Mucosa of stomach (tissue), 1 donor: ENCODE results near the gene NBEAL1.
"Not testable (repeated sequence)": the region's sequence is repeated elsewhere in the genome, so short reads cannot be mapped to it uniquely, and the experiment has no call there.

Experiments
- H3K27me3 ChIP-seq: one replicate; pipeline ENCODE4 v1.7.0; 2013; ENCODE audit warnings: mild to moderate bottlenecking, low read length; ENCODE audit not compliant: control insufficient read depth, insufficient read depth
- H3K36me3 ChIP-seq: one replicate; pipeline ENCODE4 v1.7.0; 2013; ENCODE audit warnings: low read length; ENCODE audit not compliant: control insufficient read depth, insufficient read depth
- H3K4me1 ChIP-seq: one replicate; pipeline ENCODE4 v1.7.0; 2013; ENCODE audit warnings: mild to moderate bottlenecking, low read length; ENCODE audit not compliant: control insufficient read depth, insufficient read depth
- H3K4me3 ChIP-seq: one replicate; pipeline ENCODE4 v1.7.0; 2013; ENCODE audit warnings: low read length
- H3K9ac ChIP-seq: one replicate; pipeline ENCODE4 v1.7.0; 2013; ENCODE audit warnings: mild to moderate bottlenecking, low read length, moderate library complexity
- H3K9me3 ChIP-seq: one replicate; pipeline ENCODE4 v1.7.0; 2013; ENCODE audit warnings: mild to moderate bottlenecking, low read length, moderate library complexity; ENCODE audit not compliant: control insufficient read depth
- donor health status: Pancreatic carcinoma.

NBEAL1 gene

GRCh38 chr2:203018181-203018580 is 3.5 kb downstream of the NBEAL1 start:
- Histone ChIP-seq H3K4me1 (peaks cover 16% of the 10 kb centered on the region), H3K27me3 (no peaks in the 10 kb centered on the region), H3K4me3 (no peak overlapping the region), H3K9me3 (no peaks in the 10 kb centered on the region), H3K9ac (peak overlapping the region; percentile 31), H3K36me3 (no peaks in the 10 kb centered on the region)

GRCh38 chr2:203019142-203019541 is 4.5 kb downstream of the NBEAL1 start:
- Histone ChIP-seq H3K4me1 (peaks cover 16% of the 10 kb centered on the region), H3K36me3 (no peaks in the 10 kb centered on the region), H3K4me3 (no peak overlapping the region), H3K27me3 (no peaks in the 10 kb centered on the region), H3K9ac (peak overlapping the region; percentile 24), H3K9me3 (no peaks in the 10 kb centered on the region)

GRCh38 chr2:203021991-203022390 is 7.3 kb downstream of the NBEAL1 start:
- H3K27me3 ChIP-seq: no peaks in the 10 kb centered on the region
- peaks cover 16% of the 10 kb centered on the region for H3K4me1 ChIP-seq
- H3K4me3 ChIP-seq: no peak overlapping the region
- no peak overlapping the region for H3K9ac ChIP-seq
- no peaks in the 10 kb centered on the region for H3K36me3 ChIP-seq
- H3K9me3 ChIP-seq: no peaks in the 10 kb centered on the region

- H3K9me3 ChIP-seq: no peaks in the 10 kb centered on the region
- no peak overlapping the region for H3K9ac ChIP-seq
- no peak overlapping the region for H3K4me3 ChIP-seq
- H3K27me3 ChIP-seq: no peaks in the 10 kb centered on the region
- no peaks in the 10 kb centered on the region for H3K36me3 ChIP-seq
- peaks cover 16% of the 10 kb centered on the region for H3K4me1 ChIP-seq
These were observed 8.1 kb downstream of the NBEAL1 start for GRCh38 chr2:203022751-203023150.

GRCh38 chr2:203025592-203025991 is 10.9 kb downstream of the NBEAL1 start:
- H3K9me3 ChIP-seq: no peaks in the 10 kb centered on the region

GRCh38 chr2:203030545-203030944 is 15.9 kb downstream of the NBEAL1 start:
- Histone ChIP-seq H3K9me3 (no peaks in the 10 kb centered on the region), H3K27me3 (no peaks in the 10 kb centered on the region), H3K4me1 (no peaks in the 10 kb centered on the region), H3K36me3 (no peaks in the 10 kb centered on the region), H3K9ac (no peak overlapping the region), H3K4me3 (no peak overlapping the region)

More at GRCh38 chr2:203025592-203025991, 10.9 kb downstream of the NBEAL1 start:
- Histone ChIP-seq H3K9ac (no peak overlapping the region), H3K4me3 (no peak overlapping the region), H3K4me1 (peaks cover 7% of the 10 kb centered on the region), H3K27me3 (no peaks in the 10 kb centered on the region), H3K36me3 (no peaks in the 10 kb centered on the region)

- Histone ChIP-seq H3K9me3 (no peaks in the 10 kb centered on the region), H3K27me3 (no peaks in the 10 kb centered on the region), H3K4me3 (no peak overlapping the region), H3K4me1 (no peaks in the 10 kb centered on the region), H3K36me3 (no peaks in the 10 kb centered on the region), H3K9ac (no peak overlapping the region)
These were observed 16.3 kb downstream of the NBEAL1 start for GRCh38 chr2:203030991-203031390.

GRCh38 chr2:203033395-203033794 is 18.7 kb downstream of the NBEAL1 start:
- Histone ChIP-seq H3K4me3 (no peak overlapping the region), H3K9me3 (no peaks in the 10 kb centered on the region), H3K9ac (no peak overlapping the region), H3K36me3 (no peaks in the 10 kb centered on the region), H3K4me1 (no peaks in the 10 kb centered on the region), H3K27me3 (no peaks in the 10 kb centered on the region)

GRCh38 chr2:203035879-203036470 is 21.3 kb downstream of the NBEAL1 start:
- no peaks in the 10 kb centered on the region for H3K9me3 ChIP-seq
- no peaks in the 10 kb centered on the region for H3K36me3 ChIP-seq
- H3K9ac ChIP-seq: no peak overlapping the region
- H3K4me3 ChIP-seq: no peak overlapping the region
- H3K27me3 ChIP-seq: no peaks in the 10 kb centered on the region
- no peaks in the 10 kb centered on the region for H3K4me1 ChIP-seq

- Histone ChIP-seq H3K27me3 (no peaks in the 10 kb centered on the region), H3K9me3 (no peaks in the 10 kb centered on the region), H3K4me1 (no peaks in the 10 kb centered on the region), H3K4me3 (no peak overlapping the region), H3K9ac (no peak overlapping the region), H3K36me3 (no peaks in the 10 kb centered on the region)
These were observed 22.4 kb downstream of the NBEAL1 start for GRCh38 chr2:203037026-203037425.

GRCh38 chr2:203038586-203038985 is 23.9 kb downstream of the NBEAL1 start:
- Histone ChIP-seq H3K4me3 (no peak overlapping the region), H3K36me3 (no peaks in the 10 kb centered on the region), H3K9ac (no peak overlapping the region), H3K27me3 (no peaks in the 10 kb centered on the region), H3K9me3 (no peaks in the 10 kb centered on the region), H3K4me1 (no peaks in the 10 kb centered on the region)

- not testable (repeated sequence) for H3K9ac ChIP-seq, H3K4me1 ChIP-seq, H3K9me3 ChIP-seq, H3K27me3 ChIP-seq, H3K36me3 ChIP-seq, H3K4me3 ChIP-seq
These were observed 24.5 kb downstream of the NBEAL1 start for GRCh38 chr2:203039211-203039610.

- no peak overlapping the region for H3K4me3 ChIP-seq
- H3K4me1 ChIP-seq: no peaks in the 10 kb centered on the region
- H3K36me3 ChIP-seq: no peaks in the 10 kb centered on the region
- no peaks in the 10 kb centered on the region for H3K9me3 ChIP-seq
- no peaks in the 10 kb centered on the region for H3K27me3 ChIP-seq
- no peak overlapping the region for H3K9ac ChIP-seq
These were observed 26.4 kb downstream of the NBEAL1 start for GRCh38 chr2:203040966-203041521.
